Measurements from ENCODE around the gene CERS2. TPM values are rescaled to one million over a fixed set of nuclear protein-coding genes. Genes with fewer than 3 reads are reported as not detected.
"Not testable (repeated sequence)": the region's sequence is repeated elsewhere in the genome, so short reads cannot be mapped to it uniquely, and the experiment has no call there.

CERS2 gene
- total and polyA plus RNA-seq, 2 of the 13 experiments (the other 11 are each of a cell fraction or from before 2014, with no cell fraction given) = 269 to 298 TPM

DNA sequence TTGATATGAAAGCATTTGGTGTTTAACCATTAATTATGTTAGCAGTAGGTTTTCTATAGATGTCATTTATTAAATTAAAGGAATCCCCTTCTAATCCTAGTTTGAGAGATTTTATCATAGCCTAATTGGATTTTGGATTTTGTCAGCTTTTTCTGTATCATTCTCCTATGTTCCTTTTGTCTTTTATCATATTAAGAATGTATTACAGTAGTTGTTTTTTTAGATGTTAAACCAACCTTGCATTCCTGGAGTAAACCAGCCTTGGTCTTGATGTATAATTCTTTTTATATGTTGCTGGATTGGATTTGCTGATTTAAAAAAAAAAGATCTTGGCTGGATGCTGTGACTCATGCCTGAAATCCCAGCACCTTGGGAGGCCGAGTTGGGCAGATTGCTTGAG is 42.9 kb downstream of the CERS2 start:
- no peak for TF ChIP-seq ZBTB20 (CRISPR knock-in tag; IDR thresholded peaks at IDR 0.05; ENCODE audit: borderline replicate concordance, low read depth)
- TF ChIP-seq ZMYM3 (CRISPR knock-in tag; IDR thresholded peaks at IDR 0.05) = no peak
- in situ Hi-C loops (cut with HindIII; ENCODE audit: extremely low pct_ligation_motif_present, low pct_unique_long_range_greater_than_20kb) = no loop called here
- no peak for FAIRE-seq
- ChIA-PET CTCF (ENCODE audit: low intra/inter-chr PET ratio, low total read pairs) (no interaction called here), POLR2A (no interaction called here)
- Histone ChIP-seq H4K20me1 (ENCODE audit: insufficient read depth, low read length) (no peaks in the 10 kb centered on the region), H3K4me1 (ENCODE audit: insufficient read depth, low read length) (peaks cover 15% of the 10 kb centered on the region), H3K27me3 (ENCODE audit: control insufficient read depth in 1 of 2, insufficient read depth in 2 of 2, low read length in 2 of 2) (no peaks in the 10 kb centered on the region), H3K36me3 (replicated peaks in 1 of 2; ENCODE audit: control insufficient read depth in 1 of 2, insufficient read depth in 2 of 2, low read length in 2 of 2) (peaks cover 4 to 47% of the 10 kb centered on the region in 2 experiments; a peak in 4 of 5 replicates), H2AFZ (ENCODE audit: low read length) (no peak overlapping the region), H3K27ac (ENCODE audit: extremely low read length, insufficient read depth, low read length) (no peak overlapping the region), H3K9me3 (ENCODE audit: low read length) (no peaks in the 10 kb centered on the region; the same call in 1 of the 2 replicates), H3K9ac (ENCODE audit: insufficient read depth, low read depth, low read length) (no peak overlapping the region), H3K4me2 (ENCODE audit: low read depth, low read length) (no peak overlapping the region), H3K4me3 (replicated peaks in 1 of 3; ENCODE audit: insufficient read depth in 1 of 3, low read depth in 2 of 3, low read length in 3 of 3) (no peak overlapping the region), H3K79me2 (ENCODE audit: insufficient read depth, low read length) (peaks cover 15% of the 10 kb centered on the region)
- BruUV-seq (replicated peaks) = no TSS peak
- intact Hi-C loops (cut with micrococcal nuclease; ENCODE audit: unreplicated experiment) = no loop called here
- no peak for ATAC-seq
- DNase-seq (ENCODE audit: low spot score) = no peak
- WGBS (ENCODE audit: low lambda C conversion rate) = 100% methylated on average over 1 of the region's 1 CpG

DNA sequence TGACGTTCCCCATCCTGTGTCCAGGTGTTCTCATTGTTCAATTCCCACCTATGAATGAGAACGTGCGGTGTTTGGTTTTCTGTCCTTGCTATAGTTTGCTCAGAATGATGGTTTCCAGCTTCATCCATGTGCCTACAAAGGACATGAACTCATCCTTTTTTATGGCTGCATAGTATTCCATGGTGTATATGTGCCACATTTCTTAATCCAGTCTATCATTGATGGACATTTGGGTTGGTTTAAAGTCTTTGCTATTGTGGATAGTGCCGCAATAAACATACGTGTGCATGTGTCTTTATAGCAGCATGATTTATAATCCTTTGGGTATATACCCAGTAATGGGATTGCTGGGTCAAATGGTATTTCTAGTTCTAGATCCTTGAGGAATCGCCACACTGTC is 45.9 kb downstream of the CERS2 start:
- H3K9ac ChIP-seq (ENCODE audit: insufficient read depth, low read depth, low read length); H3K4me3 ChIP-seq (replicated peaks in 1 of 3; ENCODE audit: insufficient read depth in 1 of 3, low read depth in 2 of 3, low read length in 3 of 3); H3K27me3 ChIP-seq (ENCODE audit: control insufficient read depth in 1 of 2, insufficient read depth in 2 of 2, low read length in 2 of 2); CTCF ChIA-PET (ENCODE audit: low intra/inter-chr PET ratio, low total read pairs); H2AFZ ChIP-seq (ENCODE audit: low read length); H3K9me3 ChIP-seq (ENCODE audit: low read length); ATAC-seq; BruUV-seq (replicated peaks); H3K27ac ChIP-seq (ENCODE audit: extremely low read length, insufficient read depth, low read length); in situ Hi-C loops (cut with HindIII; ENCODE audit: extremely low pct_ligation_motif_present, low pct_unique_long_range_greater_than_20kb); H3K4me2 ChIP-seq (ENCODE audit: low read depth, low read length); DNase-seq (ENCODE audit: low spot score); FAIRE-seq; H4K20me1 ChIP-seq (ENCODE audit: insufficient read depth, low read length): not testable (repeated sequence)
- POLR2A ChIA-PET = interaction anchor here (3.9 kb wide), 1 partner anchor 42 kb away, joined by 15 read pairs; no protein-coding TSS in a partner anchor
- 97% methylated on average over 6 of the region's 6 CpGs for WGBS (ENCODE audit: low lambda C conversion rate)
- H3K4me1 ChIP-seq (ENCODE audit: insufficient read depth, low read length) = peaks cover 15% of the 10 kb centered on the region
- intact Hi-C loops (cut with micrococcal nuclease; ENCODE audit: unreplicated experiment) = loop anchor here (10.0 kb wide), 1 partner anchor 104 kb away; no protein-coding TSS in a partner anchor
- H3K79me2 ChIP-seq (ENCODE audit: insufficient read depth, low read length) = peaks cover 17% of the 10 kb centered on the region
- peaks cover 4 to 32% of the 10 kb centered on the region in 2 experiments; a peak in 4 of 5 replicates for H3K36me3 ChIP-seq (replicated peaks in 1 of 2; ENCODE audit: control insufficient read depth in 1 of 2, insufficient read depth in 2 of 2, low read length in 2 of 2)
